ENCODE data around the gene ACOXL. TPM values are rescaled to one million over a fixed set of nuclear protein-coding genes. Genes with fewer than 3 reads are reported as not detected.

Gene ACOXL
- total RNA-seq, 2 donors from 2014 or later, result not detected

GRCh38 chr2:110810404-110810803 is 78.0 kb downstream of the ACOXL start:
- DNase-seq (ENCODE audit: low spot score) (no peak), ATAC-seq (ENCODE audit: insufficient number of reproducible peaks, low FRiP score, low read depth) (no peak)
- Histone ChIP-seq H3K4me3 (no peak overlapping the region), H3K27me3 (replicated peaks; ENCODE audit: insufficient read depth) (no peaks in the 10 kb centered on the region), H3K36me3 (no peaks in the 10 kb centered on the region), H3K27ac (no peak overlapping the region), H3K4me1 (ENCODE audit: control insufficient read depth in 1 of 2, low read depth in 2 of 2) (no peaks in the 10 kb centered on the region), H3K9me3 (no peaks in the 10 kb centered on the region)
- no peak for TF ChIP-seq CTCF (IDR thresholded peaks at IDR 0.05)

- ATAC-seq (ENCODE audit: insufficient number of reproducible peaks, low FRiP score, low read depth) (no peak), DNase-seq (ENCODE audit: low spot score) (no peak)
- no peaks in the 10 kb centered on the region for H3K4me1 ChIP-seq (ENCODE audit: control insufficient read depth in 1 of 2, low read depth in 2 of 2)
- H3K36me3 ChIP-seq, result no peaks in the 10 kb centered on the region
- H3K27ac ChIP-seq, result no peak overlapping the region
- H3K9me3 ChIP-seq, result no peaks in the 10 kb centered on the region
- no peaks in the 10 kb centered on the region for H3K27me3 ChIP-seq (replicated peaks; ENCODE audit: insufficient read depth)
- H3K4me3 ChIP-seq, result no peak overlapping the region
- no peak for TF ChIP-seq CTCF (IDR thresholded peaks at IDR 0.05)
Observed at GRCh38 chr2:110812726-110813645, 80.6 kb downstream of the ACOXL start.

- H3K4me1 ChIP-seq (ENCODE audit: control insufficient read depth in 1 of 2, low read depth in 2 of 2), result no peaks in the 10 kb centered on the region
- no peak overlapping the region for H3K27ac ChIP-seq
- H3K27me3 ChIP-seq (replicated peaks; ENCODE audit: insufficient read depth), result no peaks in the 10 kb centered on the region
- no peak overlapping the region for H3K4me3 ChIP-seq
- no peaks in the 10 kb centered on the region for H3K36me3 ChIP-seq
- no peak for DNase-seq (ENCODE audit: low spot score)
- ATAC-seq (ENCODE audit: insufficient number of reproducible peaks, low FRiP score, low read depth), result no peak
- no peaks in the 10 kb centered on the region for H3K9me3 ChIP-seq
- no peak for TF ChIP-seq CTCF (IDR thresholded peaks at IDR 0.05)
Observed at GRCh38 chr2:110813896-110814295, 81.5 kb downstream of the ACOXL start.

GRCh38 chr2:110815938-110816337 is 83.6 kb downstream of the ACOXL start:
- no peak for TF ChIP-seq CTCF (IDR thresholded peaks at IDR 0.05)
- H3K36me3 ChIP-seq, result no peaks in the 10 kb centered on the region
- ATAC-seq (ENCODE audit: insufficient number of reproducible peaks, low FRiP score, low read depth), result no peak
- H3K4me1 ChIP-seq (ENCODE audit: control insufficient read depth in 1 of 2, low read depth in 2 of 2), result no peaks in the 10 kb centered on the region
- no peaks in the 10 kb centered on the region for H3K27me3 ChIP-seq (replicated peaks; ENCODE audit: insufficient read depth)
- H3K27ac ChIP-seq, result no peak overlapping the region
- no peak overlapping the region for H3K4me3 ChIP-seq
- DNase-seq (ENCODE audit: low spot score), result no peak
- H3K9me3 ChIP-seq, result no peaks in the 10 kb centered on the region

- H3K4me1 ChIP-seq (ENCODE audit: control insufficient read depth in 1 of 2, low read depth in 2 of 2), result no peaks in the 10 kb centered on the region
- H3K4me3 ChIP-seq, result no peak overlapping the region
- no peaks in the 10 kb centered on the region for H3K27me3 ChIP-seq (replicated peaks; ENCODE audit: insufficient read depth)
- H3K36me3 ChIP-seq, result no peaks in the 10 kb centered on the region
- H3K27ac ChIP-seq, result no peak overlapping the region
- H3K9me3 ChIP-seq, result no peaks in the 10 kb centered on the region
- no peak for TF ChIP-seq CTCF (IDR thresholded peaks at IDR 0.05)
- DNase-seq (ENCODE audit: low spot score) (no peak), ATAC-seq (ENCODE audit: insufficient number of reproducible peaks, low FRiP score, low read depth) (no peak)
Observed at GRCh38 chr2:110816404-110817365, 84.3 kb downstream of the ACOXL start.

All from thoracic aorta (tissue), 2 donors.